Liver (tissue), 9 donors: ENCODE measurements around the gene ST6GALNAC5. TPM values are rescaled to one million over a fixed set of nuclear protein-coding genes. Genes with fewer than 3 reads are reported as not detected.

Source experiments
- DNase-seq: peaks from one replicate; pipeline ENCODE4 v3.0.0-alpha.2; 2017; ENCODE audit warnings: low spot score
- H3K27ac ChIP-seq, 2 donors: one replicate each; pipeline ENCODE4 v1.7.0; 2013; ENCODE audit warnings: inconsistent platforms in 2 of 2, low read length in 2 of 2, control low read depth in 1 of 2, low read depth in 1 of 2, mild to moderate bottlenecking in 1 of 2
- H3K27me3 ChIP-seq, 4 donors: one replicate each; pipeline versions ENCODE4 v1.6.1 to v1.7.0; 2013; ENCODE audit warnings: low read length in 3 of 4, inconsistent platforms in 1 of 4, mild to moderate bottlenecking in 1 of 4, moderate library complexity in 1 of 4; ENCODE audit not compliant: control insufficient read depth in 4 of 4, insufficient read depth in 4 of 4
- H3K36me3 ChIP-seq, 4 donors: one replicate each; pipeline versions ENCODE4 v1.6.1 to v1.7.0; 2013; ENCODE audit warnings: low read length in 3 of 4, mild to moderate bottlenecking in 3 of 4, low read depth in 1 of 4, moderate library complexity in 1 of 4; ENCODE audit not compliant: control insufficient read depth in 4 of 4, insufficient read depth in 3 of 4
- H3K4me1 ChIP-seq, 4 donors: one replicate each; pipeline versions ENCODE4 v1.6.1 to v1.7.0; 2013; ENCODE audit warnings: low read length in 3 of 4, mild to moderate bottlenecking in 3 of 4, moderate library complexity in 1 of 4; ENCODE audit not compliant: control insufficient read depth in 4 of 4, insufficient read depth in 4 of 4
- H3K4me3 ChIP-seq, 3 donors: one replicate each; pipeline versions ENCODE4 v1.6.1 to v1.7.0; 2013; ENCODE audit warnings: low read length in 3 of 3, control low read depth in 1 of 3, low read depth in 1 of 3, mild to moderate bottlenecking in 1 of 3
- H3K9ac ChIP-seq, 2 donors: one replicate each; pipeline ENCODE4 v1.7.0; 2013; ENCODE audit warnings: low read length in 2 of 2, mild to moderate bottlenecking in 2 of 2, moderate library complexity in 2 of 2, control low read depth in 1 of 2, low read depth in 1 of 2
- H3K9me3 ChIP-seq, 4 donors: one replicate each; pipeline versions ENCODE4 v1.6.1 to v1.7.0; 2013; ENCODE audit warnings: low read length in 3 of 4; ENCODE audit not compliant: control insufficient read depth in 4 of 4
- EGR1 ChIP-seq, 2 donors: IDR thresholded peaks; 2 replicates each; pipeline ENCODE4 v1.6.1; 2016 to 2018; ENCODE audit warnings: antibody characterized with exemption in 2 of 2, low read depth in 2 of 2
- FOXA1 ChIP-seq: IDR thresholded peaks from 2 replicates; pipeline ENCODE4 v1.6.1; 2016; ENCODE audit warnings: antibody characterized with exemption
- FOXA2 ChIP-seq: IDR thresholded peaks from 2 replicates; pipeline ENCODE4 v1.6.1; 2016; ENCODE audit warnings: antibody characterized with exemption
- HNF4G ChIP-seq: IDR thresholded peaks from 2 replicates; pipeline ENCODE4 v1.6.1; 2016; ENCODE audit warnings: antibody characterized with exemption
- MAX ChIP-seq: IDR thresholded peaks from 2 replicates; pipeline ENCODE4 v1.6.1; 2016; ENCODE audit warnings: antibody characterized with exemption
- RAD21 ChIP-seq, 2 donors: IDR thresholded peaks; 2 replicates each; pipeline ENCODE4 v1.6.1; 2016; ENCODE audit warnings: antibody characterized with exemption in 2 of 2, mild to moderate bottlenecking in 2 of 2
- REST ChIP-seq: IDR thresholded peaks from 2 replicates; pipeline ENCODE4 v1.6.1; 2016; ENCODE audit warnings: antibody characterized with exemption, mild to moderate bottlenecking
- SP1 ChIP-seq: IDR thresholded peaks from 2 replicates; pipeline ENCODE4 v1.6.1; 2018; ENCODE audit warnings: antibody characterized with exemption, mild to moderate bottlenecking
- ZBTB33 ChIP-seq: IDR thresholded peaks from 2 replicates; pipeline ENCODE4 v1.6.1; 2016; ENCODE audit warnings: antibody characterized with exemption
- WGBS: extraction: QIAGEN DNeasy Blood & Tissue Kit; methylation state at CpG from one replicate; pipeline ENCODE4 v1.1.7; 2013; 5-methylcytosine and 5-hydroxymethylcytosine counted together
- polyA plus RNA-seq, 2 donors: library from polyadenylated mRNA; stranded (reverse) in 1 of 2; unstranded in 1 of 2; fragments of 200-250 nt in 1 of 2; fragments of >200 nt in 1 of 2; fragmentation: Nextera tagmentation in 1 of 2; extraction: Ambion mirVana in 1 of 2; gene quantifications; one replicate each; pipeline versions ENCODE4 v1.2.1 to v1.2.3, GENCODE V29; 2013 to 2015
- total RNA-seq, 2 donors: library from RNA; depleted of rRNA; stranded (reverse); fragments of >200 nt; gene quantifications; one replicate each; pipeline ENCODE4 v1.2.3, GENCODE V29; 2014
- donor health status: healthy.
- donor health status: healthy.
- donor health status: healthy.
- donor health status: healthy.
- donor health status: healthy.

The ST6GALNAC5 gene
- total and polyA plus RNA-seq, 4 donors = 0.09 to 0.17 TPM; not detected in 2

- H3K36me3 ChIP-seq = no peaks in the 10 kb centered on the region
Measured at GRCh38 chr1:76928522-76928921, 61.2 kb downstream of the ST6GALNAC5 start.

GRCh38 chr1:76929136-76929535 lies 61.9 kb downstream of the ST6GALNAC5 start:
- no peak overlapping the region for H3K4me3 ChIP-seq
- WGBS = 93% methylated on average over 4 of the region's 4 CpGs

More at GRCh38 chr1:76928522-76928921, 61.2 kb downstream of the ST6GALNAC5 start:
- no peak for DNase-seq
- WGBS = 75% methylated on average over 2 of the region's 2 CpGs
- TF ChIP-seq FOXA2 (no peak), EGR1 (IDR thresholded peaks at IDR 0.05; ENCODE audit: low read depth in 2 of 2) (no peak), HNF4G (no peak), RAD21 (IDR thresholded peaks at IDR 0.05) (no peak)
- no peak overlapping the region for H3K4me3 ChIP-seq
- H3K27ac ChIP-seq = no peak overlapping the region
- H3K9me3 ChIP-seq = peaks cover 0 to 5% (median 1%) of the 10 kb centered on the region in 4 donors
- no peaks in the 10 kb centered on the region for H3K4me1 ChIP-seq
- H3K9ac ChIP-seq = no peak overlapping the region
- no peaks in the 10 kb centered on the region for H3K27me3 ChIP-seq

GRCh38 chr1:76933847-76934815 lies 66.9 kb downstream of the ST6GALNAC5 start:
- H3K27ac ChIP-seq = no peak overlapping the region
- H3K9ac ChIP-seq = no peak overlapping the region
- 69% methylated on average over 6 of the region's 6 CpGs for WGBS
- no peak for DNase-seq
- no peak for TF ChIP-seq FOXA1
- no peak for TF ChIP-seq EGR1 (IDR thresholded peaks at IDR 0.05; ENCODE audit: low read depth in 2 of 2)
- TF ChIP-seq ZBTB33 = no peak
- no peak for TF ChIP-seq MAX
- no peak for TF ChIP-seq HNF4G
- TF ChIP-seq SP1 = no peak
- H3K36me3 ChIP-seq = no peaks in the 10 kb centered on the region
- H3K27me3 ChIP-seq = no peaks in the 10 kb centered on the region
- peaks cover 0 to 5% (median 1%) of the 10 kb centered on the region in 4 donors for H3K9me3 ChIP-seq
- H3K4me1 ChIP-seq = no peaks in the 10 kb centered on the region
- H3K4me3 ChIP-seq = no peak overlapping the region

More at GRCh38 chr1:76929136-76929535, 61.9 kb downstream of the ST6GALNAC5 start:
- DNase-seq = no peak
- Histone ChIP-seq H3K27me3 (no peaks in the 10 kb centered on the region), H3K36me3 (no peaks in the 10 kb centered on the region), H3K27ac (no peak overlapping the region), H3K9me3 (peaks cover 0 to 5% (median 1%) of the 10 kb centered on the region in 4 donors), H3K4me1 (no peaks in the 10 kb centered on the region), H3K9ac (no peak overlapping the region)
- TF ChIP-seq REST = no peak
